GM19438 (cell line): ENCODE results near the gene NTHL1.

Experiments
- ATAC-seq: cut with Tn5 transposase; IDR thresholded peaks from one replicate; pipeline ENCODE4 v1.9.1; 2021; ENCODE audit warnings: low read depth; ENCODE audit not compliant: unreplicated experiment

The NTHL1 gene

GRCh38 chr16:2084895-2085625, 37.4 kb upstream of the NTHL1 start:
- ATAC-seq = no peak

GRCh38 chr16:2083876-2084780, 36.5 kb upstream of the NTHL1 start:
- no peak for ATAC-seq

- ATAC-seq = no peak
Observed at GRCh38 chr16:2083409-2083808, 35.8 kb upstream of the NTHL1 start.

- no peak for ATAC-seq
Observed at GRCh38 chr16:2082983-2083364, 35.3 kb upstream of the NTHL1 start.

- no peak for ATAC-seq
Observed at GRCh38 chr16:2082171-2082982, 34.7 kb upstream of the NTHL1 start.

GRCh38 chr16:2081201-2082084, 33.8 kb upstream of the NTHL1 start:
- no peak for ATAC-seq

- ATAC-seq = no peak
Observed at GRCh38 chr16:2079991-2080390, 32.4 kb upstream of the NTHL1 start.

GRCh38 chr16:2079311-2079800, 31.7 kb upstream of the NTHL1 start:
- no peak for ATAC-seq

- no peak for ATAC-seq
Observed at GRCh38 chr16:2078691-2079090, 31.1 kb upstream of the NTHL1 start.

- ATAC-seq = no peak
Observed at GRCh38 chr16:2078096-2078495, 30.5 kb upstream of the NTHL1 start.

- no peak for ATAC-seq
Observed at GRCh38 chr16:2077696-2078095, 30.1 kb upstream of the NTHL1 start.

- no peak for ATAC-seq
Observed at GRCh38 chr16:2077016-2077415, 29.4 kb upstream of the NTHL1 start.

- no peak for ATAC-seq
Observed at GRCh38 chr16:2076072-2076865, 28.6 kb upstream of the NTHL1 start.

- ATAC-seq = no peak
Observed at GRCh38 chr16:2075631-2076030, 28.0 kb upstream of the NTHL1 start.

GRCh38 chr16:2074071-2074470, 26.4 kb upstream of the NTHL1 start:
- no peak for ATAC-seq

GRCh38 chr16:2072926-2073325, 25.3 kb upstream of the NTHL1 start:
- no peak for ATAC-seq

GRCh38 chr16:2071454-2072202, 24.0 kb upstream of the NTHL1 start:
- ATAC-seq = no peak
